HepG2 (cell line): ENCODE results near the gene HIGD1A. TPM values are rescaled to one million over a fixed set of nuclear protein-coding genes. Genes with fewer than 3 reads are reported as not detected.
A peak's percentile ranks its signal among the peaks of the same experiment; 100 is the strongest.

Experiments
- ATF1 ChIP-seq: IDR thresholded peaks from 2 replicates; pipeline ENCODE4 v1.6.1; 2016; ENCODE audit warnings: mild to moderate bottlenecking, control low read depth
- DDIT3 ChIP-seq: sonication (generic); formaldehyde crosslinking; IDR thresholded peaks from 2 replicates; pipeline ENCODE4 v1.4.0; 2020; ENCODE audit warnings: mild to moderate bottlenecking, missing genetic modification reagents
- DMTF1 ChIP-seq: sonication (generic); formaldehyde crosslinking; IDR thresholded peaks from 2 replicates; pipeline ENCODE4 v1.4.0; 2020; ENCODE audit warnings: mild to moderate bottlenecking, missing genetic modification reagents
- FOXO4 ChIP-seq: sonication (generic); formaldehyde crosslinking; conservative IDR thresholded peaks from 2 replicates; pipeline ENCODE4 v1.8.1; 2023; ENCODE audit warnings: missing genetic modification reagents
- HBP1 ChIP-seq: IDR thresholded peaks from 2 replicates; pipeline ENCODE4 v1.6.1; 2016; ENCODE audit warnings: low read depth, control low read depth
- HNF4G ChIP-seq, 2 experiments: sonication (generic) in 1 of 2; formaldehyde crosslinking in 1 of 2; IDR thresholded peaks; 2 replicates each; pipeline versions ENCODE4 v1.4.0 to v1.6.1; 2011 to 2020; ENCODE audit warnings: borderline replicate concordance in 2 of 2, low read depth in 2 of 2, mild to moderate bottlenecking in 2 of 2, low read length in 1 of 2, missing genetic modification reagents in 1 of 2, moderate library complexity in 1 of 2
- LRRFIP1 ChIP-seq: sonication (generic); formaldehyde crosslinking; conservative IDR thresholded peaks from 2 replicates; pipeline ENCODE4 v1.4.0; 2020; ENCODE audit warnings: missing genetic modification reagents
- MBD4 ChIP-seq: IDR thresholded peaks from 2 replicates; pipeline ENCODE4 v1.6.1; 2012; ENCODE audit warnings: low read length, inconsistent platforms, borderline replicate concordance
- PHF8 ChIP-seq: sonication (generic); formaldehyde crosslinking; IDR thresholded peaks from 2 replicates; pipeline ENCODE4 v1.5.0; 2020; ENCODE audit warnings: missing genetic modification reagents
- RARG ChIP-seq: sonication (generic); formaldehyde crosslinking; IDR thresholded peaks from 2 replicates; pipeline ENCODE4 v1.4.0; 2020; ENCODE audit warnings: low read depth, mild to moderate bottlenecking, missing genetic modification reagents
- RXRB ChIP-seq: IDR thresholded peaks from 2 replicates; pipeline ENCODE4 v1.6.1; 2016; ENCODE audit warnings: borderline replicate concordance, missing genetic modification reagents, missing compliant biosample characterization
- SCMH1 ChIP-seq: sonication (generic); formaldehyde crosslinking; IDR thresholded peaks from 2 replicates; pipeline ENCODE4 v1.9.0; 2021; ENCODE audit warnings: missing genetic modification reagents, mild to moderate bottlenecking, borderline replicate concordance
- SIX4 ChIP-seq: sonication (generic); formaldehyde crosslinking; IDR thresholded peaks from 2 replicates; pipeline ENCODE4 v1.4.0; 2020; ENCODE audit warnings: missing genetic modification reagents
- SP4 ChIP-seq: sonication (generic); formaldehyde crosslinking; IDR thresholded peaks from 2 replicates; pipeline ENCODE4 v1.8.1; 2023; ENCODE audit warnings: mild to moderate bottlenecking, missing genetic modification reagents
- SRSF4 ChIP-seq: fragments of 200-400 bp; formaldehyde crosslinking; IDR thresholded peaks from one replicate; pipeline ENCODE4 v1.6.1; 2018; ENCODE audit warnings: mild to moderate bottlenecking, low read depth, low read length, moderate library complexity; ENCODE audit not compliant: poor library complexity, severe bottlenecking
- TOPORS ChIP-seq: sonication (generic); formaldehyde crosslinking; IDR thresholded peaks from 2 replicates; pipeline ENCODE4 v1.8.0; 2023; ENCODE audit warnings: mild to moderate bottlenecking, missing genetic modification reagents
- ZKSCAN1 ChIP-seq: fragments of 150-350 bp; IDR thresholded peaks from 2 replicates; pipeline ENCODE4 v1.6.1; 2014; ENCODE audit warnings: low read length
- ZMAT3 ChIP-seq: sonication (generic); formaldehyde crosslinking; conservative IDR thresholded peaks from 2 replicates; pipeline ENCODE4 v1.7.0; 2021; ENCODE audit warnings: missing genetic modification reagents
- ZNF33B ChIP-seq: sonication (generic); formaldehyde crosslinking; IDR thresholded peaks from 2 replicates; pipeline ENCODE4 v1.5.1; 2020; ENCODE audit warnings: mild to moderate bottlenecking, missing genetic modification reagents
- ZNF550 ChIP-seq: sonication (generic); formaldehyde crosslinking; IDR thresholded peaks from 2 replicates; pipeline ENCODE4 v1.4.0; 2020; ENCODE audit warnings: mild to moderate bottlenecking, missing genetic modification reagents, borderline replicate concordance
- ZNF557 ChIP-seq: sonication (generic); formaldehyde crosslinking; IDR thresholded peaks from 2 replicates; pipeline ENCODE4 v1.4.0; 2020; ENCODE audit warnings: missing genetic modification reagents
- ZNF598 ChIP-seq: sonication (generic); formaldehyde crosslinking; IDR thresholded peaks from 2 replicates; pipeline ENCODE4 v1.5.1; 2020; ENCODE audit warnings: mild to moderate bottlenecking, missing genetic modification reagents, borderline replicate concordance
- polyA plus RNA-seq, 8 experiments: library from polyadenylated mRNA; depleted of rRNA in 3 of 8; stranded (reverse) in 7 of 8; unstranded in 1 of 8; fragments of >200 nt; fragmentation: Illumina TruSeq in 4 of 8; extraction: Trizol in 4 of 8; gene quantifications; 2 replicates each; pipeline versions ENCODE4 v1.2.1 to v1.2.3, GENCODE V29; 2011 to 2016; ENCODE audit warnings: low read depth in 4 of 8, missing spikeins in 1 of 8, mixed read lengths in 1 of 8; ENCODE audit not compliant: insufficient read depth in 1 of 8
- total RNA-seq, 5 experiments: library from RNA; depleted of rRNA; stranded (reverse); fragments of >200 nt; fragmentation: Illumina TruSeq; extraction: Trizol; gene quantifications; 2 replicates each; pipeline ENCODE4 v1.2.3, GENCODE V29; 2016; ENCODE audit warnings: low read depth in 1 of 5

HIGD1A gene
- total and polyA plus RNA-seq, 2 of the 13 experiments (the other 11 are each of a cell fraction or from before 2014, with no cell fraction given), result 222 to 253 TPM

GRCh38 chr3:42804106-42804830, at the start of gene HIGD1A (continued):
- 0 out of 2 replicates have a peak, but pooled peaks have one; percentile 57 for TF ChIP-seq ZMAT3
- no peak for TF ChIP-seq ZNF33B (CRISPR knock-in tag)
- no peak for TF ChIP-seq HNF4G (IDR thresholded peaks at IDR 0.05; ENCODE audit: borderline replicate concordance, low read depth, low read length)
- no peak; the same call in 1 of the 2 replicates for TF ChIP-seq HNF4G (CRISPR knock-in tag; IDR thresholded peaks at IDR 0.05; ENCODE audit: borderline replicate concordance, low read depth)
- TF ChIP-seq ZNF598, result no peak; the same call in none of the 2 replicates
- no peak for TF ChIP-seq DDIT3 (CRISPR knock-in tag)
- TF ChIP-seq SCMH1, result no peak
- no peak for TF ChIP-seq RARG (CRISPR knock-in tag)
- no peak for TF ChIP-seq ZKSCAN1
- TF ChIP-seq DMTF1 (CRISPR knock-in tag), result no peak
- 0 out of 2 replicates have a peak, but pooled peaks have one; percentile 17 for TF ChIP-seq TOPORS (CRISPR knock-in tag)
- TF ChIP-seq SRSF4, result no peak
- TF ChIP-seq ZNF550, result no peak
- TF ChIP-seq HBP1, result no peak; the same call in 1 of the 2 replicates
- TF ChIP-seq SP4 (CRISPR knock-in tag), result no peak; the same call in none of the 2 replicates
- no peak for TF ChIP-seq FOXO4 (CRISPR knock-in tag)
- TF ChIP-seq ZNF557 (CRISPR knock-in tag), result no peak
- TF ChIP-seq LRRFIP1, result no peak
- no peak; the same call in 1 of the 2 replicates for TF ChIP-seq ATF1
- no peak; the same call in 1 of the 2 replicates for TF ChIP-seq RXRB (CRISPR knock-in tag)
- TF ChIP-seq PHF8 (CRISPR knock-in tag), result peak; percentile 85
- no peak for TF ChIP-seq MBD4
- TF ChIP-seq SIX4 (CRISPR knock-in tag), result no peak
